ENCODE measurements around the gene IGF1.

The IGF1 gene

GRCh38 chr12:102369876-102370275, 110.5 kb downstream of the IGF1 start:
- Histone ChIP-seq H3K4me2 (ENCODE audit: low read depth, low read length, poor library complexity, severe bottlenecking) (no peak overlapping the region), H2AFZ (ENCODE audit: low read length) (no peak overlapping the region), H3K27me3 (ENCODE audit: insufficient read depth, low read length, poor library complexity, severe bottlenecking) (no peaks in the 10 kb centered on the region), H3K9ac (ENCODE audit: low read depth, low read length, poor library complexity, severe bottlenecking) (no peak overlapping the region), H3K4me3 (ENCODE audit: low read length, poor library complexity, severe bottlenecking) (no peak overlapping the region), H3F3A (ENCODE audit: low read depth) (no peaks in the 10 kb centered on the region), H3K36me3 (ENCODE audit: insufficient read depth, low read length) (no peaks in the 10 kb centered on the region), H3K9me2 (replicated peaks; ENCODE audit: low read depth, low read length) (no peaks in the 10 kb centered on the region), H3K4me1 (ENCODE audit: insufficient read depth, low read length, poor library complexity, severe bottlenecking) (no peaks in the 10 kb centered on the region), H3K9me3 (ENCODE audit: insufficient read depth, low read depth, low read length) (no peaks in the 10 kb centered on the region), H4K20me1 (ENCODE audit: insufficient read depth, low read length, poor library complexity, severe bottlenecking) (no peaks in the 10 kb centered on the region), H3K79me2 (ENCODE audit: insufficient read depth, low read length) (no peaks in the 10 kb centered on the region)
- TF ChIP-seq CTCF (conservative IDR thresholded peaks at IDR 0.05; ENCODE audit: low read length) = no peak
- no peak for TF ChIP-seq EZH2phosphoT487 (IDR thresholded peaks at IDR 0.05; ENCODE audit: borderline replicate concordance)

GRCh38 chr12:102365365-102365764, 115.0 kb downstream of the IGF1 start:
- no peaks in the 10 kb centered on the region for H3K4me1 ChIP-seq (ENCODE audit: insufficient read depth, low read length, poor library complexity, severe bottlenecking)
- no peak for TF ChIP-seq CTCF (conservative IDR thresholded peaks at IDR 0.05; ENCODE audit: low read length)
- no peak for TF ChIP-seq EZH2phosphoT487 (IDR thresholded peaks at IDR 0.05; ENCODE audit: borderline replicate concordance)
- no peaks in the 10 kb centered on the region for H4K20me1 ChIP-seq (ENCODE audit: insufficient read depth, low read length, poor library complexity, severe bottlenecking)
- no peak overlapping the region for H3K9ac ChIP-seq (ENCODE audit: low read depth, low read length, poor library complexity, severe bottlenecking)
- H3F3A ChIP-seq (ENCODE audit: low read depth) = no peaks in the 10 kb centered on the region
- H2AFZ ChIP-seq (ENCODE audit: low read length) = no peak overlapping the region
- H3K27me3 ChIP-seq (ENCODE audit: insufficient read depth, low read length, poor library complexity, severe bottlenecking) = no peaks in the 10 kb centered on the region
- H3K9me2 ChIP-seq (replicated peaks; ENCODE audit: low read depth, low read length) = no peaks in the 10 kb centered on the region
- no peak overlapping the region for H3K4me3 ChIP-seq (ENCODE audit: low read length, poor library complexity, severe bottlenecking)
- no peaks in the 10 kb centered on the region for H3K9me3 ChIP-seq (ENCODE audit: insufficient read depth, low read depth, low read length)
- H3K4me2 ChIP-seq (ENCODE audit: low read depth, low read length, poor library complexity, severe bottlenecking) = no peak overlapping the region
- no peaks in the 10 kb centered on the region for H3K36me3 ChIP-seq (ENCODE audit: insufficient read depth, low read length)
- no peaks in the 10 kb centered on the region for H3K79me2 ChIP-seq (ENCODE audit: insufficient read depth, low read length)

- no peak for TF ChIP-seq CTCF (conservative IDR thresholded peaks at IDR 0.05; ENCODE audit: low read length)
- TF ChIP-seq EZH2phosphoT487 (IDR thresholded peaks at IDR 0.05; ENCODE audit: borderline replicate concordance) = no peak
- no peak overlapping the region for H2AFZ ChIP-seq (ENCODE audit: low read length)
Measured at GRCh38 chr12:102364709-102365108, 115.7 kb downstream of the IGF1 start.

More at GRCh38 chr12:102364709-102365108, 115.7 kb downstream of the IGF1 start:
- Histone ChIP-seq H3K9me3 (ENCODE audit: insufficient read depth, low read depth, low read length) (no peaks in the 10 kb centered on the region), H3K9me2 (replicated peaks; ENCODE audit: low read depth, low read length) (no peaks in the 10 kb centered on the region), H3K9ac (ENCODE audit: low read depth, low read length, poor library complexity, severe bottlenecking) (no peak overlapping the region), H3K79me2 (ENCODE audit: insufficient read depth, low read length) (no peaks in the 10 kb centered on the region), H3K4me2 (ENCODE audit: low read depth, low read length, poor library complexity, severe bottlenecking) (no peak overlapping the region), H4K20me1 (ENCODE audit: insufficient read depth, low read length, poor library complexity, severe bottlenecking) (no peaks in the 10 kb centered on the region), H3F3A (ENCODE audit: low read depth) (no peaks in the 10 kb centered on the region), H3K4me1 (ENCODE audit: insufficient read depth, low read length, poor library complexity, severe bottlenecking) (no peaks in the 10 kb centered on the region), H3K27me3 (ENCODE audit: insufficient read depth, low read length, poor library complexity, severe bottlenecking) (no peaks in the 10 kb centered on the region), H3K4me3 (ENCODE audit: low read length, poor library complexity, severe bottlenecking) (no peak overlapping the region), H3K36me3 (ENCODE audit: insufficient read depth, low read length) (no peaks in the 10 kb centered on the region)
